Stimulated activated CD4-positive, alpha-beta T cell treated with anti-CD3 and anti-CD28 coated beads, Interleukin-15, amount 100 ng/mL, for 1 hour (primary cell): ENCODE results near the gene PLLP.
A peak's percentile ranks its signal among the peaks of the same experiment; 100 is the strongest.
"Not testable (repeated sequence)": the region's sequence is repeated elsewhere in the genome, so short reads cannot be mapped to it uniquely, and the experiment has no call there.

Experiments
- DNase-seq, 2 donors: peaks; one replicate each; pipeline ENCODE4 v3.0.0-alpha.2; 2020; ENCODE audit warnings: low read depth in 1 of 2, low spot score in 1 of 2

Gene PLLP

GRCh38 chr16:57273826-57274225 is 10.6 kb downstream of the PLLP start:
- DNase-seq: no peak

GRCh38 chr16:57273359-57273758 is 11.1 kb downstream of the PLLP start:
- no peak for DNase-seq

GRCh38 chr16:57271867-57272495 is 12.5 kb downstream of the PLLP start:
- DNase-seq: no peak

- DNase-seq: no peak
These were observed 13.5 kb downstream of the PLLP start for GRCh38 chr16:57271063-57271345.

GRCh38 chr16:57270221-57271062 is 14.0 kb downstream of the PLLP start:
- DNase-seq: no peak

- DNase-seq: no peak
These were observed 15.4 kb downstream of the PLLP start for GRCh38 chr16:57268804-57269800.

GRCh38 chr16:57267343-57267742 is 17.1 kb downstream of the PLLP start:
- not testable (repeated sequence) for DNase-seq

GRCh38 chr16:57266531-57267260 is 17.8 kb downstream of the PLLP start:
- peak in 1 of 2 donors; percentile 17 for DNase-seq

- no peak for DNase-seq
These were observed 18.5 kb downstream of the PLLP start for GRCh38 chr16:57265850-57266530.

GRCh38 chr16:57264950-57265371 is 19.5 kb downstream of the PLLP start:
- no peak for DNase-seq

- DNase-seq: no peak
These were observed 20.1 kb downstream of the PLLP start for GRCh38 chr16:57264381-57264780.

GRCh38 chr16:57263541-57264351 is 20.7 kb downstream of the PLLP start:
- DNase-seq: no peak

- DNase-seq: no peak
These were observed 21.5 kb downstream of the PLLP start for GRCh38 chr16:57262841-57263540.

GRCh38 chr16:57261806-57262205 is 22.7 kb downstream of the PLLP start:
- DNase-seq: no peak

GRCh38 chr16:57260294-57260929 is 24.1 kb downstream of the PLLP start:
- no peak for DNase-seq

GRCh38 chr16:57258910-57259475 is 25.5 kb downstream of the PLLP start:
- no peak for DNase-seq

- DNase-seq: no peak
These were observed 26.1 kb downstream of the PLLP start for GRCh38 chr16:57258226-57258909.
